Astrocyte of the spinal cord (primary cell): ENCODE results near the gene GRIN3A.

Source experiments
- DNase-seq: peaks from one replicate; pipeline ENCODE4 v3.0.0; 2011; ENCODE audit warnings: low read depth, low spot score
- H3K4me3 ChIP-seq: 2 replicates; pipeline ENCODE4 v1.5.1; 2011; ENCODE audit warnings: low read depth, mild to moderate bottlenecking, low read length, moderate library complexity
- in situ Hi-C: cut with HindIII; loops from 2 replicates; pipeline ENCODE4 v1.10.0; 2017; ENCODE audit warnings: low sequenced_read_pairs
- TF ChIP-seq, protein P1 (sequence below): IDR thresholded peaks from 2 replicates; pipeline ENCODE4 v1.5.1; 2012; ENCODE audit warnings: low read depth, mild to moderate bottlenecking, low read length, inconsistent platforms

Gene GRIN3A

DNA sequence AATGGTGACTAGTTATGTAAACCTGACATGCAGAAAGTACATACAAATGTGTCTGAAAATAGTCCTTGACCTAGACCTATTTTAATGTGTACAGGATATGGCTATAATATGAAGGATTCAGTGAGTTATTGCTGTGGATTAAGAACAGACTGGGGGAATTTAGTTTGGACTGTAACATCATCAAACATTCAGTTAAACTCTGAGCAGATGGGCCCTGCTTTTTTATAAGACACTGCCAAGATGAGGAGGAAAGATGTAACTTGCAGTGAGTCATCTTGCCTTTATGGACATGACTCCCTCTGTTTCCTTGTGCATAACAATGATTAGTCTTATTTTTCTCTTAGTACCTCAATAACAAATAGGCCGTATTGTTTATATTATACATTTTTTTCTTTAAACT, 155.9 kb downstream of the GRIN3A start:
- no peak overlapping the region for H3K4me3 ChIP-seq
- DNase-seq = peak; percentile 39
- in situ Hi-C loops = no loop called here
- TF ChIP-seq, protein P1, sequence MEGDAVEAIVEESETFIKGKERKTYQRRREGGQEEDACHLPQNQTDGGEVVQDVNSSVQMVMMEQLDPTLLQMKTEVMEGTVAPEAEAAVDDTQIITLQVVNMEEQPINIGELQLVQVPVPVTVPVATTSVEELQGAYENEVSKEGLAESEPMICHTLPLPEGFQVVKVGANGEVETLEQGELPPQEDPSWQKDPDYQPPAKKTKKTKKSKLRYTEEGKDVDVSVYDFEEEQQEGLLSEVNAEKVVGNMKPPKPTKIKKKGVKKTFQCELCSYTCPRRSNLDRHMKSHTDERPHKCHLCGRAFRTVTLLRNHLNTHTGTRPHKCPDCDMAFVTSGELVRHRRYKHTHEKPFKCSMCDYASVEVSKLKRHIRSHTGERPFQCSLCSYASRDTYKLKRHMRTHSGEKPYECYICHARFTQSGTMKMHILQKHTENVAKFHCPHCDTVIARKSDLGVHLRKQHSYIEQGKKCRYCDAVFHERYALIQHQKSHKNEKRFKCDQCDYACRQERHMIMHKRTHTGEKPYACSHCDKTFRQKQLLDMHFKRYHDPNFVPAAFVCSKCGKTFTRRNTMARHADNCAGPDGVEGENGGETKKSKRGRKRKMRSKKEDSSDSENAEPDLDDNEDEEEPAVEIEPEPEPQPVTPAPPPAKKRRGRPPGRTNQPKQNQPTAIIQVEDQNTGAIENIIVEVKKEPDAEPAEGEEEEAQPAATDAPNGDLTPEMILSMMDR = no peak

DNA sequence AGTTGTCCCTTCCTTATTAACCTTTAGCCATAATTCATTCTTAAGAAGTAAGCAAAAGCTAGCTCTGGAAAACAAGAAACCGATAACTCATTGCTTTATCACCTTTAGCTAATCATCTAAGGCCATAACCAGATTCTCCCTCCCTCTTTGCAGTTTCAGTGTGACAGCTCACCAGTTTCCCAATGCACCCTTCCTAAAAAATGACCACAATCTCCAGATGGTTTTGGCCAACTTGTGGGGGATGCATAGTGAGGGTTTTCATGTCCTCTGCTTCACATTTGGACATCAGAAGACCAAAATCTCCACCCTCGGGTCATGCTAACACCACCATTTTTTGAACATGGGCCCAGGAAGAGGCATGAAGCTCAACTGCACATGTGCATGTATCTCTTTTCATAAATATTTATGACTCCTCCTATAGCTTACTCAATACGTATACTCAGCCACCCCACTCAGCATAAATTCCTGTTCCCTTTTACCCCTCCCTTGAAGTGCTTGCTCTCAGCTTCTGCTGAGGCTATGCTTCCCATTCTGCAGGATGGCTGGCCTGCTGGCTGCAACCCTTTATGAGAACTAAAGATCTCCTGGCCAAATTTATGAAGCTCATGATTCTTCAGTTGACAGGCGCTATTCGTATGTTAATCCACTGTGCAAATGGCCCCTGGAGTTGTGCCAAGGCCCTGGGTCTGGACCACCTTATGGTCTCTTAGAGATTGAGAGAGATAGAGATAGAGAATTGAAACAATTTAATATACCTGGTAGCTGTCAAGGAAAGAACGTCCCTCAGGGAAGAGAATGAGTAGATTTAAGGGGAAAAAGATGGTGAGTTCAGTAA, 158.5 kb downstream of the GRIN3A start:
- TF ChIP-seq, protein P1 = no peak
- DNase-seq = no peak
- in situ Hi-C loops = no loop called here
- no peak overlapping the region for H3K4me3 ChIP-seq

DNA sequence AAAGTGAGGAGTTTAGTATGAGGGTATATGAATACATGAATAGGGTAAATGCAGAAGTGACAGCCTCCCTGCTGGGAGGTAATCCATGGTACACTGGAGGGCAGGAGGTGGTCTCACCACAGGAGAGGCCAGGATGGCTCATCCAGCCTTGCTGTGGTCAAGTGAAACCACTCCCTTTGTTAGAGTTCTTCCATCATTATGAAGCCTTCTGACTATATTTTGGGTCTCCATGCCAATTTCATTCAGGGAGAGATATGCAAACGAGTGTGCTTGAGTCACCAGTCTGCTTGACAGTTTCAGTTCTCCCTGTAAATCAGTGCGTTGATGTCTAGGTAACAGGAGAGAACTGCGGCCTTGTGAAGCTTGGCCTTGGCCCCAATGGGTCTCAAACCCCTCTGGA, 160.1 kb downstream of the GRIN3A start:
- peak; percentile 56 for DNase-seq
- TF ChIP-seq, protein P1 = no peak
- in situ Hi-C loops = no loop called here
- H3K4me3 ChIP-seq = no peak overlapping the region

DNA sequence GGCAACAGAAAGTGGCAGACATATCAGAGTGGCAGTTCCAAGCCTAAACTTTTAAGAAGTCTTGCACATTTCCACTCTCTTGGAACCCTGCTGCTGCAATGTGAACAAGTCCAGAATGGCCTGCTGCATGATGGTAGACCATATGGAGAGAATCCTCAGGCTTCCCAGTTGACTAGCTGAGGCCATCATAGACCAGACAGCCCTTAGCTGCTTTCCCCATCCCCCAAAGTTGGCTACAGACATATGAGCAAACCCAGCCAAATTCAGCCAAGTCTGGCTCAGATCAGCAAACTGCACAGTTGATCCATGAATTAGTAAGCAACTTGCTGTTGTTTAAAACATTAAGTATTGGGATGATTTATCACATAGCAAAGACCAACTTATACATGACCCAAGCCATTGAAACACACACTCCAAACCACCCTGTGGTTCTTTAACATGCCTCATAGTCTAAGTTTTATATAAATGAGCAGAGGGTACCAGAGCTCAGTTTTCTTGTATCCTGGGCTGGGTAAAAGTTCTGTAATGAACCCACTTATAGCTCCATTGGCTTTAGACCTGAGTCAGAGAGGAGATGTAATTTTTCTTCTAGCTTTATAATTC, 163.6 kb downstream of the GRIN3A start:
- in situ Hi-C loops = no loop called here
- DNase-seq = no peak
- TF ChIP-seq, protein P1 = no peak

DNA sequence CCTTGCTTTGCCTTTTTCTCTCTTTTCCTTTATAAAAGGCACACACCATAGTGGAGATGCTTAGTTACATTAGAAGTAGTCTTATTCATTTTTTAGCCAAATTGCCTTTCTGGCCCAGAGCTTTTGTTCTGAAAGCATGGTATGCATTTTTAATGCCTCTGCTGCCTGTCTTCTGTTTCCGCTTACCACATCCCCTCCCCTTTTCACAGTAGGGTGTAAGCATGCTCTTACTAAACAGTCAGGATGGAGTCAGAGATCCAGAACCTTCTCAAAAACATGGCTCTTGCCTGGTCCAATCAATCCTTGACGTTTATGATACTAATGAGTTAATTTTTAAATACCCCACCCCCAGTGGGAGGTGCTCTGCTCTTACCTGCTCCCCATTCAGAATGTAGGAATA, 166.1 kb downstream of the GRIN3A start:
- DNase-seq = no peak
- in situ Hi-C loops = no loop called here
- H3K4me3 ChIP-seq = no peak overlapping the region
- TF ChIP-seq, protein P1 = no peak

More for the DNA sequence above, 163.6 kb downstream of the GRIN3A start:
- no peak overlapping the region for H3K4me3 ChIP-seq

DNA sequence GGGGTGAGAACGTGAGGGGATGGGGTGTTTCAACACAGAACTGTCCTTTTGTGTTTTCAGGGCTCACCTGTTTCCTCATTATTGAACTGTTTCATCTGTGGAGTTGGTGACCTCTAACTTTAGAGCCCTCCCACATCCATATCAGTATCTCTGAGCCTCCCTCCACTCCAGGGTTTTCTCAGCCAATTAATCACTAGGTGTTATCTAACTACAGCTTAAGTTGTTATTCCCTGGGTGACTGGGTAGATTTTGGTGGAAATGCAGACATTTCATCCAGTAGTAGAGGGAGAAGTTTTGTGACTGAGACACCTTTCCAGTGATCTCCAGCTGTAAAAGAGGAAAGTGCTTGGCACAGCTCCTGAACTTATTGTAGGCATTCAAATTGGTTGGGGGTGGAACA, 167.3 kb downstream of the GRIN3A start:
- TF ChIP-seq, protein P1 = no peak
- in situ Hi-C loops = no loop called here

More for the DNA sequence above, 167.3 kb downstream of the GRIN3A start:
- DNase-seq = no peak
- H3K4me3 ChIP-seq = no peak overlapping the region
